Keratinocyte (primary cell): ENCODE results near the gene CSMD2. TPM values are rescaled to one million over a fixed set of nuclear protein-coding genes. Genes with fewer than 3 reads are reported as not detected.

Source experiments
- DNase-seq: peaks from one replicate; pipeline ENCODE4 v3.0.0-alpha.2; 2011; ENCODE audit warnings: low read depth, missing footprints, low spot score
- FAIRE-seq: peaks from 2 replicates; lab custom pipeline; 2011; peaks lifted over from hg19 to GRCh38; lab: Jason Lieb, UNC
- H2AFZ ChIP-seq: 2 replicates; pipeline ENCODE4 v1.6.0; 2012; ENCODE audit warnings: low read length, control low read depth, inconsistent platforms; ENCODE audit not compliant: control insufficient read depth
- H3K27ac ChIP-seq: 2 replicates; pipeline ENCODE4 v1.5.1; 2011; ENCODE audit warnings: low read length; ENCODE audit not compliant: control insufficient read depth, insufficient read depth
- H3K27me3 ChIP-seq: 3 replicates; pipeline ENCODE4 v1.6.0; 2011; ENCODE audit warnings: low read length; ENCODE audit not compliant: control insufficient read depth, insufficient read depth; ENCODE audit errors: extremely low read depth
- H3K36me3 ChIP-seq, 2 experiments: 2 replicates in 1 of 2; 3 replicates in 1 of 2; pipeline ENCODE4 v1.5.1; 2011; ENCODE audit warnings: low read length in 2 of 2, mild to moderate bottlenecking in 1 of 2; ENCODE audit not compliant: control insufficient read depth in 2 of 2, insufficient read depth in 2 of 2; ENCODE audit errors: extremely low read depth in 1 of 2
- H3K4me1 ChIP-seq: 3 replicates; pipeline ENCODE4 v1.5.1; 2011; ENCODE audit warnings: low read length; ENCODE audit not compliant: control insufficient read depth, insufficient read depth; ENCODE audit errors: extremely low read depth
- H3K4me2 ChIP-seq: 3 replicates; pipeline ENCODE4 v1.6.0; 2011; ENCODE audit warnings: low read depth, low read length; ENCODE audit not compliant: control insufficient read depth, insufficient read depth; ENCODE audit errors: extremely low read depth
- H3K4me3 ChIP-seq, 3 experiments: fragments of 200-600 bp in 1 of 3; sonication (generic) in 1 of 3; 2 replicates in 2 of 3; 3 replicates in 1 of 3; pipeline ENCODE4 v1.5.1; 2011 to 2016; ENCODE audit warnings: low read length in 3 of 3, mild to moderate bottlenecking in 3 of 3, control low read depth in 2 of 3, inconsistent platforms in 1 of 3, low read depth in 1 of 3, mixed read lengths in 1 of 3, mixed run types in 1 of 3, moderate library complexity in 1 of 3; ENCODE audit not compliant: control insufficient read depth in 2 of 3, insufficient read depth in 2 of 3; ENCODE audit errors: extremely low read depth in 1 of 3
- H3K79me2 ChIP-seq: 2 replicates; pipeline ENCODE4 v1.6.0; 2012; ENCODE audit warnings: low read length; ENCODE audit not compliant: control insufficient read depth, insufficient read depth
- H3K9ac ChIP-seq: 3 replicates; pipeline ENCODE4 v1.6.0; 2011; ENCODE audit warnings: low read length; ENCODE audit not compliant: control insufficient read depth, insufficient read depth; ENCODE audit errors: extremely low read depth
- H3K9me1 ChIP-seq: 3 replicates; pipeline ENCODE4 v1.6.0; 2011; ENCODE audit warnings: low read length; ENCODE audit not compliant: control insufficient read depth, insufficient read depth; ENCODE audit errors: extremely low read depth
- H3K9me3 ChIP-seq: 2 replicates; pipeline ENCODE4 v1.5.1; 2012; ENCODE audit warnings: low read depth, low read length; ENCODE audit not compliant: control insufficient read depth
- H4K20me1 ChIP-seq: 3 replicates; pipeline ENCODE4 v1.6.0; 2011; ENCODE audit warnings: low read length; ENCODE audit not compliant: control insufficient read depth, insufficient read depth; ENCODE audit errors: extremely low read depth
- CTCF ChIP-seq, 3 experiments: IDR thresholded peaks in 1 of 3; conservative IDR thresholded peaks in 1 of 3; optimal IDR thresholded peaks in 1 of 3; 2 replicates in 2 of 3; 3 replicates in 1 of 3; pipeline versions ENCODE3 to v1.5.1; 2011; ENCODE audit warnings: low read length in 3 of 3, mild to moderate bottlenecking in 3 of 3, moderate library complexity in 2 of 3, control low read depth in 1 of 3, inconsistent platforms in 1 of 3; ENCODE audit not compliant: insufficient read depth in 2 of 3; ENCODE audit errors: extremely low read depth in 1 of 3
- EZH2 ChIP-seq: IDR thresholded peaks from one replicate; pipeline ENCODE4 v1.6.1; 2012; ENCODE audit warnings: inconsistent platforms, mild to moderate bottlenecking, low read length, moderate library complexity
- dilution Hi-C: fragments of 300-500 bp; cut with MboI; formaldehyde crosslinking; loops from one replicate; pipeline ENCODE4 v1.7.0; 2020; ENCODE audit warnings: low sequenced_read_pairs; ENCODE audit not compliant: extremely low pct_ligation_motif_present
- polyA plus RNA-seq, 5 experiments: library from polyadenylated mRNA; depleted of rRNA in 3 of 5; stranded (reverse) in 3 of 5; stranded (forward) in 1 of 5; unstranded in 1 of 5; fragments of >200 nt; gene quantifications; 1 replicate in 1 of 5; 2 replicates in 3 of 5; 3 replicates in 1 of 5; pipeline versions ENCODE4 v1.2.1 to v1.2.3, GENCODE V29; 2011 to 2012; ENCODE audit warnings: missing spikeins in 2 of 5, low read depth in 1 of 5, low replicate concordance in 1 of 5

The CSMD2 gene
- polyA plus RNA-seq, 1 donor (not counting 4 experiments of a cell fraction or from before 2014, with no cell fraction given) = 2.0 TPM

- Histone ChIP-seq H3K36me3 (no peaks in the 10 kb centered on the region), H3K27me3 (no peaks in the 10 kb centered on the region), H3K4me3 (no peak overlapping the region), H3K9me3 (no peaks in the 10 kb centered on the region), H3K4me1 (peaks cover 10% of the 10 kb centered on the region), H3K27ac (no peak overlapping the region), H2AFZ (no peak overlapping the region), H4K20me1 (no peaks in the 10 kb centered on the region), H3K4me2 (no peak overlapping the region), H3K9me1 (no peaks in the 10 kb centered on the region), H3K79me2 (no peaks in the 10 kb centered on the region), H3K9ac (no peak overlapping the region)
- FAIRE-seq = no peak
- no peak for TF ChIP-seq EZH2
- DNase-seq = peak; percentile 5
- dilution Hi-C loops = no loop called here
These were observed 347.0 kb downstream of the CSMD2 start for GRCh38 chr1:33818071-33818470.

GRCh38 chr1:33815061-33815460 lies 350.0 kb downstream of the CSMD2 start:
- no peak overlapping the region for H3K4me2 ChIP-seq
- no peaks in the 10 kb centered on the region for H3K79me2 ChIP-seq
- no peak overlapping the region for H3K9ac ChIP-seq
- FAIRE-seq (peak; percentile 58), DNase-seq (no peak)
- no peak overlapping the region for H3K4me3 ChIP-seq
- no peaks in the 10 kb centered on the region for H3K36me3 ChIP-seq
- H3K27me3 ChIP-seq = no peaks in the 10 kb centered on the region
- dilution Hi-C loops = no loop called here
- H3K9me3 ChIP-seq = no peaks in the 10 kb centered on the region
- H3K9me1 ChIP-seq = no peaks in the 10 kb centered on the region
- H3K27ac ChIP-seq = no peak overlapping the region
- H4K20me1 ChIP-seq = no peaks in the 10 kb centered on the region
- peaks cover 10% of the 10 kb centered on the region for H3K4me1 ChIP-seq
- no peak for TF ChIP-seq CTCF (optimal IDR thresholded peaks at IDR 0.05 in 1 of 3, IDR thresholded peaks at IDR 0.05 in 1 of 3, conservative IDR thresholded peaks at IDR 0.05 in 1 of 3; ENCODE audit: extremely low read depth in 1 of 3, insufficient read depth in 2 of 3, low read length in 3 of 3)
- no peak for TF ChIP-seq EZH2
- no peak overlapping the region for H2AFZ ChIP-seq

GRCh38 chr1:33814166-33814565 lies 350.9 kb downstream of the CSMD2 start:
- Histone ChIP-seq H3K27me3 (no peaks in the 10 kb centered on the region), H3K9ac (no peak overlapping the region), H3K4me3 (no peak overlapping the region), H3K9me3 (no peaks in the 10 kb centered on the region), H3K9me1 (no peaks in the 10 kb centered on the region), H3K36me3 (no peaks in the 10 kb centered on the region), H3K27ac (no peak overlapping the region), H3K4me2 (no peak overlapping the region), H4K20me1 (no peaks in the 10 kb centered on the region), H3K79me2 (no peaks in the 10 kb centered on the region), H2AFZ (no peak overlapping the region), H3K4me1 (peaks cover 10% of the 10 kb centered on the region)
- TF ChIP-seq EZH2 (no peak), CTCF (optimal IDR thresholded peaks at IDR 0.05 in 1 of 3, IDR thresholded peaks at IDR 0.05 in 1 of 3, conservative IDR thresholded peaks at IDR 0.05 in 1 of 3; ENCODE audit: extremely low read depth in 1 of 3, insufficient read depth in 2 of 3, low read length in 3 of 3) (no peak)
- FAIRE-seq (peak; percentile 44), DNase-seq (no peak)
- dilution Hi-C loops = no loop called here
